Vagina (tissue), 2 donors: ENCODE results near the gene TNFRSF1B. TPM values are rescaled to one million over a fixed set of nuclear protein-coding genes. Genes with fewer than 3 reads are reported as not detected.
A peak's percentile ranks its signal among the peaks of the same experiment; 100 is the strongest.

Experiments
- DNase-seq, 2 donors: peaks; one replicate each; pipeline ENCODE4 v3.0.0-alpha.2; 2017; ENCODE audit errors: extremely low spot score in 2 of 2
- H3K27ac ChIP-seq: fragments of 200-600 bp; sonication (generic); one replicate; pipeline ENCODE4 v1.5.1; 2019
- H3K27me3 ChIP-seq: fragments of 200-600 bp; sonication (generic); one replicate; pipeline ENCODE4 v1.5.1; 2019
- H3K36me3 ChIP-seq, 2 donors: fragments of 200-600 bp; sonication (generic); one replicate each; pipeline ENCODE4 v1.5.1; 2017 to 2019
- H3K4me1 ChIP-seq: fragments of 200-600 bp; sonication (generic); one replicate; pipeline ENCODE4 v1.5.1; 2019
- H3K4me3 ChIP-seq, 2 donors: fragments of 200-600 bp; sonication (generic); 1 replicate in 1 of 2; 2 replicates in 1 of 2; pipeline ENCODE4 v1.5.1; 2016 to 2019
- H3K9me3 ChIP-seq: fragments of 200-600 bp; sonication (generic); one replicate; pipeline ENCODE4 v1.5.1; 2019
- CTCF ChIP-seq, 3 experiments: fragments of 450-650 bp in 2 of 3; fragments of 200-600 bp in 1 of 3; sonication (generic) in 1 of 3; IDR thresholded peaks; one replicate each; pipeline ENCODE4 v1.5.1; 2017 to 2019; ENCODE audit warnings: antibody characterized with exemption in 3 of 3, mild to moderate bottlenecking in 2 of 3, moderate library complexity in 2 of 3
- POLR2A ChIP-seq, 2 donors: fragments of 450-650 bp; IDR thresholded peaks; one replicate each; pipeline ENCODE4 v1.6.1; 2017; ENCODE audit warnings: antibody characterized with exemption in 2 of 2, mild to moderate bottlenecking in 2 of 2, moderate library complexity in 2 of 2
- POLR2AphosphoS5 ChIP-seq, 2 donors: sonication (generic); formaldehyde crosslinking; IDR thresholded peaks; one replicate each; pipeline ENCODE4 v1.9.0; 2017; ENCODE audit warnings: antibody characterized with exemption in 2 of 2, mild to moderate bottlenecking in 2 of 2, low read depth in 1 of 2; ENCODE audit not compliant: insufficient read depth in 1 of 2
- intact Hi-C: fragments of 100-400 bp; cut with DNase I; formaldehyde crosslinking; loops from one replicate; pipeline ENCODE4 v1.15.1; 2023
- total RNA-seq: library from RNA; depleted of rRNA; stranded (reverse); fragments of >200 nt; gene quantifications from one replicate; pipeline ENCODE4 v1.2.3, GENCODE V29; 2016

Gene TNFRSF1B
- total RNA-seq, 1 donor from 2014 or later, result 41.0 TPM

- intact Hi-C loops, result no loop called here
- no peak for TF ChIP-seq CTCF (IDR thresholded peaks at IDR 0.05)
- TF ChIP-seq POLR2A (IDR thresholded peaks at IDR 0.05), result no peak
- TF ChIP-seq POLR2AphosphoS5 (IDR thresholded peaks at IDR 0.05; ENCODE audit: insufficient read depth in 1 of 2, low read depth in 1 of 2), result no peak
- H3K4me1 ChIP-seq, result peaks cover 45% of the 10 kb centered on the region
Observed at GRCh38 chr1:12164210-12164609, 2.6 kb upstream of the TNFRSF1B start.

GRCh38 chr1:12165342-12165741 lies 1.4 kb upstream of the TNFRSF1B start:
- H3K27ac ChIP-seq, result no peak overlapping the region
- peaks cover 57% of the 10 kb centered on the region for H3K4me1 ChIP-seq
- TF ChIP-seq CTCF (IDR thresholded peaks at IDR 0.05) (no peak), POLR2AphosphoS5 (IDR thresholded peaks at IDR 0.05; ENCODE audit: insufficient read depth in 1 of 2, low read depth in 1 of 2) (no peak), POLR2A (IDR thresholded peaks at IDR 0.05) (no peak)
- DNase-seq, result no peak
- H3K4me3 ChIP-seq, result no peak overlapping the region
- H3K36me3 ChIP-seq, result no peaks in the 10 kb centered on the region
- intact Hi-C loops, result no loop called here
- no peaks in the 10 kb centered on the region for H3K27me3 ChIP-seq
- no peaks in the 10 kb centered on the region for H3K9me3 ChIP-seq

More at GRCh38 chr1:12164210-12164609, 2.6 kb upstream of the TNFRSF1B start:
- Histone ChIP-seq H3K9me3 (no peaks in the 10 kb centered on the region), H3K36me3 (no peaks in the 10 kb centered on the region), H3K27me3 (no peaks in the 10 kb centered on the region), H3K27ac (no peak overlapping the region), H3K4me3 (no peak overlapping the region)
- DNase-seq, result no peak

- intact Hi-C loops, result no loop called here
Observed at GRCh38 chr1:12167493-12168429, 970 bp downstream of the TNFRSF1B start.

GRCh38 chr1:12168451-12169160 lies 1.8 kb downstream of the TNFRSF1B start:
- TF ChIP-seq POLR2A (IDR thresholded peaks at IDR 0.05) (no peak), CTCF (IDR thresholded peaks at IDR 0.05) (no peak), POLR2AphosphoS5 (IDR thresholded peaks at IDR 0.05; ENCODE audit: insufficient read depth in 1 of 2, low read depth in 1 of 2) (peak in 1 of 2 donors; percentile 8)
- Histone ChIP-seq H3K4me1 (peaks cover 55% of the 10 kb centered on the region), H3K27ac (peak overlapping the region; percentile 90), H3K4me3 (peak overlapping the region; percentile 67 to 81), H3K36me3 (no peaks in the 10 kb centered on the region), H3K27me3 (no peaks in the 10 kb centered on the region), H3K9me3 (no peaks in the 10 kb centered on the region)
- no peak for DNase-seq
- intact Hi-C loops, result no loop called here

More at GRCh38 chr1:12167493-12168429, 970 bp downstream of the TNFRSF1B start:
- TF ChIP-seq POLR2AphosphoS5 (IDR thresholded peaks at IDR 0.05; ENCODE audit: insufficient read depth in 1 of 2, low read depth in 1 of 2) (peak in 1 of 2 donors; percentile 26), CTCF (IDR thresholded peaks at IDR 0.05) (no peak)
- Histone ChIP-seq H3K4me3 (peak overlapping the region; percentile 67 to 81), H3K36me3 (no peaks in the 10 kb centered on the region), H3K4me1 (peaks cover 49% of the 10 kb centered on the region), H3K27ac (peak overlapping the region; percentile 90), H3K9me3 (no peaks in the 10 kb centered on the region), H3K27me3 (no peaks in the 10 kb centered on the region)
- no peak for DNase-seq
